ENCODE results near the gene DCAF11. TPM values are rescaled to one million over a fixed set of nuclear protein-coding genes. Genes with fewer than 3 reads are reported as not detected.

DCAF11 gene
- total RNA-seq, 3 donors from 2014 or later: 78.6 to 81.6 (median 80.9) TPM

DNA sequence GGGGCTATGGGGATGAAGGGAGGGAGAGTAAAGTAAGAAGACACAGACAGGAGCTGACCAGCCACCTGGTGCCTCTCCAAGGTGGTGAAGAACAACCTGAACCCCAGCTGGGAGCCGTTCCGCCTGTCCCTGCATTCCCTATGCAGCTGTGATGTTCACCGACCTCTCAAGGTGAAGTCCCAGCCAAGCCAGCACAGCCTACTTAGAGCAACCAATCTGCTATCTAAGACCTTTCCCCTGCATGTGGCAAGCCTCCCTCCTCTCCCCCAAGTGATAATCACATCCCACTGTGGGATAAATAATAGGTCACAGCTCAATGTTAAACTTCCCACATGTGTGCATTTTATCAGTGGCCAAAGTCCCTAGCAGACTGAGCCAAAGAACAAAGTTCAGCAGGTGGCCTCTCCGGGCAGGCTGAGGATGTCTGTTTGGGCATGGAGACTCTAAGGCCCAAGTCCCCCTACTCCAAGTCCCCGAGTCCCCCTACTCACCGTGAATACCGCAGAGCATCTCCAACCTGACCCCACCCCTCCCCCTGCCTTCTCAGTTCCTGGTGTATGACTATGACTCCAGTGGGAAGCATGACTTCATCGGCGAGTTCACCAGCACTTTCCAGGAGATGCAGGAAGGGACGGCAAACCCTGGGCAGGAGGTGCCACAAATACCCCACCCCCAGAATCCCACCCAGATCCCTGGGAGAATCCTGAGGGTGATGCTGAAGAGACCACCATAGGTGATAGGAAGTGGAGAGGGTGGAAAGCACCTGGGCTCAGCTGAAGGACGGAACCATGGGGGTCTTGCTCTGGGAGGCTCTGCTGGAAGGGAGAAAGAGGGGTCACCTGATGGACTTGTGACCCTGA, 39.7 kb upstream of the DCAF11 start:
- no peak overlapping the region for H3K27ac ChIP-seq
- H3K27me3 ChIP-seq: peaks cover 0 to 6% of the 10 kb centered on the region in 2 donors
- intact Hi-C loops (cut with DNase I; ENCODE audit: low total_unique reads): loop anchor here (10.0 kb wide), 1 partner anchor 1590 kb away; no protein-coding TSS in a partner anchor
- DNase-seq (ENCODE audit: low spot score in 2 of 2): no peak
- H3K36me3 ChIP-seq: no peaks in the 10 kb centered on the region
- no peak overlapping the region for H3K4me3 ChIP-seq
- no peak for TF ChIP-seq POLR2AphosphoS5 (IDR thresholded peaks at IDR 0.05)
- TF ChIP-seq CTCF (IDR thresholded peaks at IDR 0.05): no peak
- TF ChIP-seq POLR2A (IDR thresholded peaks at IDR 0.05): no peak
- H3K4me1 ChIP-seq: no peaks in the 10 kb centered on the region
- no peaks in the 10 kb centered on the region for H3K9me3 ChIP-seq

DNA sequence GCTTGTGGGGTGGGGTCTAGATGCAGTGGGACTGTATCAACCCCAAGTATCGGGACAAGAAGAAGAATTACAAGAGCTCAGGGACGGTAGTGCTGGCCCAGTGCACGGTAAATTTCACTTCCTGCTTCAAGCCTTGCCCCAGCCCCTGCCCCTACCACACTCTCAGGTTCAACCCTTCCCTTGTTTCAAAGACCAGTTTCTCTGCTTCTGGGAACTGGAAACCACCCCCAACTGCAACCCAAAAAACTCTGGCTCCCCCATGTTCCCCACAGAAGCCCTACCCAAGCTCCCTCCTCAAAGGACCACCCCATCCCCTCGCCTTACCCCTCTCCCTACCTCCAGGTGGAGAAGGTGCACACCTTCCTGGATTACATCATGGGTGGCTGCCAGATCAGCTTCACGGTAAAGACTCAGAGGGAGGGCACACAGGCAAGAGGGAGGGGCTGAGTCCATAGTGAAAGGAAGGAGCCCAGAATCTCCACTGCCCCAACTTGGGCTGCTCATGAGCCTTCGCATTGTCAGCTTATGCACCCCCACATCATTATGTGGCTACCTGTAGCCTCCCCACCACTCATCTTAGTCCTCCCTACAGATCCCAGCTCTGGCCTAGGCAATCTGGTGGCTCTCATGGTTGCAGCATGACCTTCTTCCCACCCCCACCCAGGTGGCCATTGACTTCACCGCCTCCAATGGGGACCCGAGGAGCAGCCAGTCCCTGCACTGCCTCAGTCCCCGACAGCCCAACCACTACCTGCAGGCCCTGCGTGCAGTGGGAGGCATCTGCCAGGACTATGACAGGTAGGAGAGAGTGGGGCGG, 38.9 kb upstream of the DCAF11 start:
- H3K36me3 ChIP-seq: no peaks in the 10 kb centered on the region
- no peak for DNase-seq (ENCODE audit: low spot score in 2 of 2)
- peaks cover 0 to 6% of the 10 kb centered on the region in 2 donors for H3K27me3 ChIP-seq
- no peaks in the 10 kb centered on the region for H3K4me1 ChIP-seq
- no peak overlapping the region for H3K27ac ChIP-seq
- intact Hi-C loops (cut with DNase I; ENCODE audit: low total_unique reads): loop anchor here (10.0 kb wide), 1 partner anchor 1591 kb away; no protein-coding TSS in a partner anchor
- H3K4me3 ChIP-seq: no peak overlapping the region
- TF ChIP-seq CTCF (IDR thresholded peaks at IDR 0.05) (no peak), POLR2AphosphoS5 (IDR thresholded peaks at IDR 0.05) (no peak), POLR2A (IDR thresholded peaks at IDR 0.05) (no peak)
- no peaks in the 10 kb centered on the region for H3K9me3 ChIP-seq

GRCh38 chr14:24076302-24076601, 38.3 kb upstream of the DCAF11 start:
- Histone ChIP-seq H3K9me3 (no peaks in the 10 kb centered on the region), H3K4me3 (no peak overlapping the region), H3K27ac (no peak overlapping the region), H3K27me3 (peaks cover 0 to 6% of the 10 kb centered on the region in 2 donors), H3K36me3 (no peaks in the 10 kb centered on the region), H3K4me1 (no peaks in the 10 kb centered on the region)
- TF ChIP-seq CTCF (IDR thresholded peaks at IDR 0.05) (no peak), POLR2AphosphoS5 (IDR thresholded peaks at IDR 0.05) (no peak), POLR2A (IDR thresholded peaks at IDR 0.05) (no peak)
- intact Hi-C loops (cut with DNase I; ENCODE audit: low total_unique reads): loop anchor here (10.0 kb wide), 1 partner anchor 1591 kb away; no protein-coding TSS in a partner anchor
- DNase-seq (ENCODE audit: low spot score in 2 of 2): no peak

- no peak for DNase-seq (ENCODE audit: low spot score in 2 of 2)
- H3K27me3 ChIP-seq: peaks cover 0 to 6% of the 10 kb centered on the region in 2 donors
- no peak overlapping the region for H3K4me3 ChIP-seq
- intact Hi-C loops (cut with DNase I; ENCODE audit: low total_unique reads): loop anchor here (10.0 kb wide), 1 partner anchor 1592 kb away; no protein-coding TSS in a partner anchor
- H3K9me3 ChIP-seq: no peaks in the 10 kb centered on the region
- H3K4me1 ChIP-seq: no peaks in the 10 kb centered on the region
- TF ChIP-seq POLR2A (IDR thresholded peaks at IDR 0.05) (no peak), CTCF (IDR thresholded peaks at IDR 0.05) (no peak), POLR2AphosphoS5 (IDR thresholded peaks at IDR 0.05) (no peak)
- H3K36me3 ChIP-seq: no peaks in the 10 kb centered on the region
- H3K27ac ChIP-seq: no peak overlapping the region
Measured at GRCh38 chr14:24077086-24077485, 37.5 kb upstream of the DCAF11 start.

All from breast epithelium (tissue), 4 donors.